PC-9 (cell line): ENCODE data around the gene ZMPSTE24. TPM values are rescaled to one million over a fixed set of nuclear protein-coding genes. Genes with fewer than 3 reads are reported as not detected.

Source experiments
- BruUV-seq: library from RNA; stranded (reverse); fragments of 400-500 nt; replicated peaks from 2 replicates; lab custom pipeline; 2021; lab: Mats Ljungman, UMichigan
- CTCF ChIA-PET: fragments of 300-600 bp; sonication (Branson Sonifier 250); formaldehyde crosslinking; loops from one replicate; lab custom pipeline; 2022; ENCODE audit warnings: antibody characterized with exemption; lab: Charles Lee
- POLR2A ChIA-PET: fragments of 300-600 bp; sonication (Branson Sonifier 250); formaldehyde crosslinking; loops from one replicate; lab custom pipeline; 2022; ENCODE audit warnings: antibody characterized with exemption; ENCODE audit not compliant: unreplicated experiment; lab: Charles Lee
- DNase-seq, 2 experiments: peaks; one replicate each; pipeline versions ENCODE4 v3.0.0 to v3.0.0-alpha.2; 2015 to 2022; ENCODE audit warnings: mixed read lengths in 1 of 2
- H2AFZ ChIP-seq: fragments of 200-600 bp; sonication (generic); 2 replicates; pipeline ENCODE4 v1.8.1; 2017; ENCODE audit warnings: antibody characterized with exemption
- H3F3A ChIP-seq: fragments of 200-600 bp; sonication (generic); 2 replicates; pipeline ENCODE4 v1.8.1; 2017; ENCODE audit warnings: antibody characterized with exemption, mild to moderate bottlenecking, low read depth; ENCODE audit not compliant: insufficient read depth
- H3K27ac ChIP-seq: fragments of 200-600 bp; sonication (generic); 2 replicates; pipeline ENCODE4 v1.6.1; 2016; ENCODE audit warnings: mixed run types
- H3K27me3 ChIP-seq: fragments of 200-600 bp; sonication (generic); 2 replicates; pipeline ENCODE4 v1.6.1; 2016; ENCODE audit warnings: low read depth, mixed run types; ENCODE audit not compliant: insufficient read depth
- H3K36me3 ChIP-seq: fragments of 200-600 bp; sonication (generic); 2 replicates; pipeline ENCODE4 v1.6.1; 2016; ENCODE audit warnings: low read depth, mixed run types
- H3K4me1 ChIP-seq: fragments of 200-600 bp; sonication (generic); replicated peaks from 2 replicates; pipeline ENCODE4 v1.6.1; 2016; ENCODE audit warnings: mixed run types; ENCODE audit not compliant: insufficient read depth
- H3K4me2 ChIP-seq: fragments of 200-600 bp; sonication (generic); 2 replicates; pipeline ENCODE4 v1.6.1; 2017; ENCODE audit warnings: mixed run types
- H3K4me3 ChIP-seq: fragments of 200-600 bp; sonication (generic); 2 replicates; pipeline ENCODE4 v1.6.1; 2016; ENCODE audit warnings: mixed run types
- H3K79me2 ChIP-seq: fragments of 200-600 bp; sonication (generic); 2 replicates; pipeline ENCODE4 v1.6.1; 2017; ENCODE audit warnings: low read depth, mixed run types
- H3K9me2 ChIP-seq: fragments of 200-600 bp; sonication (generic); 2 replicates; pipeline ENCODE4 v1.8.1; 2017; ENCODE audit warnings: mild to moderate bottlenecking; ENCODE audit not compliant: insufficient read depth
- H3K9me3 ChIP-seq: fragments of 200-600 bp; sonication (generic); 2 replicates; pipeline ENCODE4 v1.8.1; 2016; ENCODE audit warnings: low read depth; ENCODE audit not compliant: insufficient read depth
- H4K20me1 ChIP-seq: fragments of 200-600 bp; sonication (generic); 2 replicates; pipeline ENCODE4 v1.8.1; 2017; ENCODE audit not compliant: insufficient read depth
- EZH2 ChIP-seq: fragments of 200-600 bp; sonication (generic); IDR thresholded peaks from 2 replicates; pipeline ENCODE4 v1.8.0; 2017; ENCODE audit warnings: antibody characterized with exemption, low read depth
- intact Hi-C: fragments of 100-400 bp; cut with micrococcal nuclease; formaldehyde crosslinking; loops from one replicate; pipeline ENCODE4 v1.10.0; 2022; ENCODE audit not compliant: unreplicated experiment
- total RNA-seq: library from RNA; stranded (reverse); gene quantifications from 2 replicates; pipeline ENCODE4 v1.2.3, GENCODE V29; 2021
- TF ChIP-seq, protein P1 (sequence below): fragments of 200-600 bp; sonication (generic); conservative IDR thresholded peaks from 2 replicates; pipeline ENCODE4 v1.6.1; 2017; ENCODE audit warnings: mixed run types, antibody characterized with exemption, mild to moderate bottlenecking, moderate library complexity

ZMPSTE24 gene
- total RNA-seq, 1 experiment from 2014 or later = 55.8 TPM

DNA sequence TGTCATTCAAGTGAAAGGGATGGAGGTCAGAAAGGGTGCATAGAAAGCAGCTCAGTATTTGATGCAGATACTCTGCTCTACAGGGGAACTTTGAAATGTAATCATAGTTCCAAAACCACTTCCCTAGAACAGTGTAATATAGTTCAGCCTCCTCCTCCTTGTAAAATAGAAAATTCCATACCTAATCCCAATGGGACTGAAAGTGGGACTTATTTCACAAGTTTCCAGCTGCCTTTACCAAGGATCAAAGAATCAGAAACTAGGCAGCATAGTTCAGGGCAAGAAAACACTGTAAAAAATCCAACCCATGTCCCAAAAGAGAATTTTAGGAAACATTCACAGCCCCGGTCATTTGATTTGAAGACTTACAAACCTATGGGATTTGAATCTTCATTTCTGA is 18.4 kb upstream of the ZMPSTE24 start:
- no peaks in the 10 kb centered on the region; the same call in 1 of the 2 replicates for H3K9me2 ChIP-seq
- CTCF ChIA-PET = no interaction called here
- DNase-seq = no peak
- peaks cover 16% of the 10 kb centered on the region for H3K9me3 ChIP-seq
- no peaks in the 10 kb centered on the region for H3K27me3 ChIP-seq
- intact Hi-C loops = loop anchor here (5.0 kb wide), 1 partner anchor 42 kb away; no protein-coding TSS in a partner anchor
- H4K20me1 ChIP-seq = no peaks in the 10 kb centered on the region
- no TSS peak for BruUV-seq
- H3K4me3 ChIP-seq = no peak overlapping the region
- H3K79me2 ChIP-seq = no peaks in the 10 kb centered on the region
- peaks cover 38% of the 10 kb centered on the region for H3K36me3 ChIP-seq
- H3K4me1 ChIP-seq = peaks cover 24% of the 10 kb centered on the region
- TF ChIP-seq, protein P1, sequence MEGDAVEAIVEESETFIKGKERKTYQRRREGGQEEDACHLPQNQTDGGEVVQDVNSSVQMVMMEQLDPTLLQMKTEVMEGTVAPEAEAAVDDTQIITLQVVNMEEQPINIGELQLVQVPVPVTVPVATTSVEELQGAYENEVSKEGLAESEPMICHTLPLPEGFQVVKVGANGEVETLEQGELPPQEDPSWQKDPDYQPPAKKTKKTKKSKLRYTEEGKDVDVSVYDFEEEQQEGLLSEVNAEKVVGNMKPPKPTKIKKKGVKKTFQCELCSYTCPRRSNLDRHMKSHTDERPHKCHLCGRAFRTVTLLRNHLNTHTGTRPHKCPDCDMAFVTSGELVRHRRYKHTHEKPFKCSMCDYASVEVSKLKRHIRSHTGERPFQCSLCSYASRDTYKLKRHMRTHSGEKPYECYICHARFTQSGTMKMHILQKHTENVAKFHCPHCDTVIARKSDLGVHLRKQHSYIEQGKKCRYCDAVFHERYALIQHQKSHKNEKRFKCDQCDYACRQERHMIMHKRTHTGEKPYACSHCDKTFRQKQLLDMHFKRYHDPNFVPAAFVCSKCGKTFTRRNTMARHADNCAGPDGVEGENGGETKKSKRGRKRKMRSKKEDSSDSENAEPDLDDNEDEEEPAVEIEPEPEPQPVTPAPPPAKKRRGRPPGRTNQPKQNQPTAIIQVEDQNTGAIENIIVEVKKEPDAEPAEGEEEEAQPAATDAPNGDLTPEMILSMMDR = no peak
- TF ChIP-seq EZH2 = no peak
- no peak overlapping the region for H2AFZ ChIP-seq
- peaks cover 56% of the 10 kb centered on the region for H3F3A ChIP-seq
- POLR2A ChIA-PET = no interaction called here
- H3K27ac ChIP-seq = no peak overlapping the region
- no peak overlapping the region for H3K4me2 ChIP-seq

DNA sequence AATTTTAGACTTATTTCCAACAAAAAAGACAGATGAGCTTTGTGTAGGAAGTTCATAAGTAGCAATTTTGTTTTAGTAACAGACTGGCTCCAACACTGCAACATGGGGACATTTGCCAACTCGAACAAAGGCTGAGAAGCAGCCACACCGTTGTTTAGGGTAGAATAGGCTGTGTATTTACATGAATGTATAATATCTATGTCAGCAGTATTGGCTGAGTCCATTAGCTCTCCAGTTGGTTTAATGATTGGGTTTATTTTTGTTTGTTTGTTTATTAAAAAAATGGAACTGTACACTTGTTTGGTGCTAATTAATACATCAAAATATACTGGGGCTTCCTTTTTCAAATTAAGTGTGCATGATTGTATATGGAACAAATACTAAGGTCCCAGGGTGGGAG is 17.6 kb upstream of the ZMPSTE24 start:
- POLR2A ChIA-PET = interaction anchor here (0.6 kb wide), 2 partner anchors 21 to 65 kb away, joined by 3 read pairs; no protein-coding TSS in a partner anchor
- no peaks in the 10 kb centered on the region for H4K20me1 ChIP-seq
- no peak overlapping the region for H3K27ac ChIP-seq
- H3K4me2 ChIP-seq = no peak overlapping the region
- no peak for DNase-seq
- H3K27me3 ChIP-seq = no peaks in the 10 kb centered on the region
- peaks cover 38% of the 10 kb centered on the region for H3K36me3 ChIP-seq
- peaks cover 24% of the 10 kb centered on the region for H3K4me1 ChIP-seq
- no peak overlapping the region for H2AFZ ChIP-seq
- BruUV-seq = no TSS peak
- intact Hi-C loops = no loop called here
- H3K4me3 ChIP-seq = no peak overlapping the region
- peaks cover 60% of the 10 kb centered on the region for H3F3A ChIP-seq
- no peaks in the 10 kb centered on the region for H3K79me2 ChIP-seq
- TF ChIP-seq, protein P1 = no peak
- no peak for TF ChIP-seq EZH2
- H3K9me2 ChIP-seq = no peaks in the 10 kb centered on the region
- peaks cover 16% of the 10 kb centered on the region for H3K9me3 ChIP-seq
- CTCF ChIA-PET = interaction anchor here (0.6 to 2.0 kb wide), 3 partner anchors 9 to 98 kb away, joined by 3 to 7 read pairs (median 3); no protein-coding TSS in a partner anchor

DNA sequence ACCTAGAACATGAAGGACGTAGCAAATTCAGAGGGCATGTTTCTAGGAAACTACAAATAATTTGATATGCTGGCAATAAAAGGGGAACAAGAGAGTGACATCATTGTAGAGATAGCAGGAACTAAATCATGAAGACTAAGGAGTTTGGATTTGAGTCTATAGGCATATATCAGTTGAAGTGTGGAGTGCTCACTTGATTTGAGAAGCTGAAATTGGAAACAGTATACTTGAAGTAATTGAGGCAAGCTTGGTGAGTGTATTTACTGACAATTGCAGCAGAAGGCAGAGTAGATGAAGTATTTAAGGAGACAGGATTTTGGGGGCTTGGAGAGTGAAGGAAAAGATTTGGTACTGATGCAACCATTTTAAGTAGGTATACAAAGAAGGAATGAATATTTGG is 16.7 kb upstream of the ZMPSTE24 start:
- peak overlapping the region; percentile 11; the same call in 1 of the 2 replicates for H3K4me3 ChIP-seq
- DNase-seq = no peak
- H4K20me1 ChIP-seq = no peaks in the 10 kb centered on the region
- peak overlapping the region; percentile 20 for H3K4me2 ChIP-seq
- CTCF ChIA-PET = interaction anchor here (0.6 to 2.0 kb wide), 7 partner anchors 58 to 346 kb away, joined by 3 to 10 read pairs (median 7); partner anchors contain the start of gene CAP1
- H3F3A ChIP-seq = peaks cover 60% of the 10 kb centered on the region
- H3K4me1 ChIP-seq = peaks cover 24% of the 10 kb centered on the region
- peaks cover 16% of the 10 kb centered on the region for H3K9me3 ChIP-seq
- no peak overlapping the region for H2AFZ ChIP-seq
- H3K9me2 ChIP-seq = no peaks in the 10 kb centered on the region
- no peaks in the 10 kb centered on the region for H3K27me3 ChIP-seq
- POLR2A ChIA-PET = interaction anchor here (0.6 to 1.0 kb wide), 3 partner anchors 16 to 186 kb away, joined by 3 to 6 read pairs (median 5); partner anchors contain the start of gene ZMPSTE24
- peak overlapping the region; percentile 68 for H3K27ac ChIP-seq
- peaks cover 30% of the 10 kb centered on the region for H3K36me3 ChIP-seq
- no peak for TF ChIP-seq EZH2
- TF ChIP-seq, protein P1 = no peak
- intact Hi-C loops = no loop called here
- BruUV-seq = TSS peak; percentile 69
- H3K79me2 ChIP-seq = no peaks in the 10 kb centered on the region
